BLaER1 (cell line): ENCODE measurements around the gene ST6GALNAC5.

ENCODE experiments used
- H3K27ac ChIP-seq: shearing (Covaris generic); formaldehyde crosslinking; 2 replicates; pipeline ENCODE4 v1.8.1; 2022
- H3K27me3 ChIP-seq: shearing (Covaris generic); formaldehyde crosslinking; 2 replicates; pipeline ENCODE4 v1.8.1; 2022
- H3K36me3 ChIP-seq: shearing (Covaris generic); formaldehyde crosslinking; 2 replicates; pipeline ENCODE4 v1.8.1; 2022
- H3K4me1 ChIP-seq: shearing (Covaris generic); formaldehyde crosslinking; 2 replicates; pipeline ENCODE4 v1.8.1; 2022
- H3K4me2 ChIP-seq: shearing (Covaris generic); formaldehyde crosslinking; 2 replicates; pipeline ENCODE4 v1.8.1; 2022
- H3K4me3 ChIP-seq: shearing (Covaris generic); formaldehyde crosslinking; 2 replicates; pipeline ENCODE4 v1.8.1; 2022
- H3K9ac ChIP-seq: shearing (Covaris generic); formaldehyde crosslinking; 2 replicates; pipeline ENCODE4 v1.8.1; 2022
- H3K9me3 ChIP-seq: shearing (Covaris generic); formaldehyde crosslinking; 2 replicates; pipeline ENCODE4 v1.8.1; 2022
- H4K20me1 ChIP-seq: shearing (Covaris generic); formaldehyde crosslinking; 2 replicates; pipeline ENCODE4 v1.8.1; 2022
- Cebpa-rat ChIP-seq: shearing (Covaris generic); IDR thresholded peaks from 2 replicates; pipeline ENCODE4 v1.8.1; 2022

ST6GALNAC5 gene

DNA sequence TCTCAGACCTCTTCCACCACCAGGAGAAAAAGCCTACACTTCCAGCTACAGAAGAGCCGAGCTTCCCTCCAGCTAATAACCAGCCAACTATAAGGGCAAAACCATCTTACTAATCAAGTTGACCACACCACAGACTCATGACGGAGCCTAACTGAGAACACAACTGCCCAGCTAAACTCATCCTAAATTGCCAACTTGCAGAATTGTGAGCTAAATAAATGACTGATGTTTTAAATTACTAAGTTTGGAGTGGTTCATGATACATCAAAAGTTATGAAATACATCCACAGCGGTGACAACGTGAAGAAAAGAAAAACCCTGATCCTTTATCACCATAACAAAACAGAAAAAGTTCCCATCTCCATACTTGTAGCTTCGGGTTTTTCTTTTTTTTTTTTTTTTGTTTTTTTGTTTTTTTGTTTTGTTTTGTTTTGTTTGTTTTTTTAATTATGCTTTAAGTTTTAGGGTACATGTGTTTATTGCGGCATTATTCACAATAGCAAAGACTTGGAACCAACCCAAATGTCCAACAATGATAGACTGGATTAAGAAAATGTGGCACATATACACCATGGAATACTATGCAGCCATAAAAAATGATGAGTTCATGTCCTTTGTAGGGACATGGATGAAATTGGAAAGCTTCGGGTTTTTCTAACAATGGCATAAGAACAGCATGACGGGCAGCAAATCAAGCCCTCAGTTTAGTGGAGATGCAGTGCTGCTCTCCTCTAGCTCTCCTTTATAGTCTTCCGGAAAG, 229.4 kb downstream of the ST6GALNAC5 start:
- H3K27ac ChIP-seq = no peak overlapping the region
- H3K9me3 ChIP-seq = no peaks in the 10 kb centered on the region
- no peaks in the 10 kb centered on the region for H3K36me3 ChIP-seq
- H3K4me1 ChIP-seq = no peaks in the 10 kb centered on the region
- TF ChIP-seq Cebpa-rat = no peak
- H3K27me3 ChIP-seq = no peaks in the 10 kb centered on the region
- H4K20me1 ChIP-seq = no peaks in the 10 kb centered on the region
- no peak overlapping the region for H3K9ac ChIP-seq
- H3K4me3 ChIP-seq = no peak overlapping the region
- H3K4me2 ChIP-seq = no peak overlapping the region

DNA sequence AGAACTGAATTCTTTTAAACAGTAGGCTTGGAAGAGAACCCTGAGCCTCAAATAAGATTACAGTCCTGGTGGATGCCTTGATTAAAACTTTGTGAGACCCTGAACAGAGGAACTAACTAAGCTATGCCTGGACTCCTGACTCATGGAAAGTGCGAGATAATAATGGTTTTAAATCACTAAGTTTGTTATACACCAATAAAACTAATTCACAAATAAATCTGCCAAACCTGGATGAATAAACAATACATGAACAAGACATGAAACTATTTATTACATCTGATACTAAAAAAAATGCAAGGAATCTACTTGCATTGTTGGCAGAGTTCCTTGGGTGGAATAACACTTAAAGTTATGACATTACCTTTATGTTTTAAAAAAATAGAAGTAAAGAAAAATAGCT, 233.6 kb downstream of the ST6GALNAC5 start:
- Histone ChIP-seq H4K20me1 (no peaks in the 10 kb centered on the region), H3K4me2 (no peak overlapping the region), H3K4me3 (no peak overlapping the region), H3K27me3 (no peaks in the 10 kb centered on the region), H3K4me1 (no peaks in the 10 kb centered on the region), H3K36me3 (no peaks in the 10 kb centered on the region), H3K9me3 (no peaks in the 10 kb centered on the region), H3K9ac (no peak overlapping the region), H3K27ac (no peak overlapping the region)
- no peak for TF ChIP-seq Cebpa-rat

DNA sequence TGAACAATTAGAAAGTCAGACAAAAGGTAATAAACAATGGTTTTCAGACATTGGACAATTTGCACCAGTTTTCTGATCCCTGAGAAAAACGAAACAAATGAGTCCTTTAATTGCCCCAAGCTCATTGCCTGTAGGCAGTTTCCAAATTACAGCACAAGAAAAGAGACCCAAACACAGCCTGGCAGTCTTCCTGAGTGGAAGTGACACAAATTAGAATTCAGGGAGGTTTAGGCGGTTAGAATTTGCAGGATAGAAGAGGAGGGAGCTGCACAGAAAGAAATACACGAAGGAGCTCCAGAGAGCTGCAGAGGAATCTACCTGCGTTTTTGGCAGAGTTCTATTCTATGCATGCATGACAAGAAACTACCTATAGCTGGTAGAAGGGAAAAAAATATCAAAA, 236.2 kb downstream of the ST6GALNAC5 start:
- Histone ChIP-seq H3K4me2 (no peak overlapping the region), H3K27me3 (no peaks in the 10 kb centered on the region), H3K36me3 (no peaks in the 10 kb centered on the region), H3K9me3 (no peaks in the 10 kb centered on the region), H3K4me3 (no peak overlapping the region), H4K20me1 (no peaks in the 10 kb centered on the region), H3K4me1 (no peaks in the 10 kb centered on the region), H3K27ac (no peak overlapping the region), H3K9ac (no peak overlapping the region)
- TF ChIP-seq Cebpa-rat = no peak

DNA sequence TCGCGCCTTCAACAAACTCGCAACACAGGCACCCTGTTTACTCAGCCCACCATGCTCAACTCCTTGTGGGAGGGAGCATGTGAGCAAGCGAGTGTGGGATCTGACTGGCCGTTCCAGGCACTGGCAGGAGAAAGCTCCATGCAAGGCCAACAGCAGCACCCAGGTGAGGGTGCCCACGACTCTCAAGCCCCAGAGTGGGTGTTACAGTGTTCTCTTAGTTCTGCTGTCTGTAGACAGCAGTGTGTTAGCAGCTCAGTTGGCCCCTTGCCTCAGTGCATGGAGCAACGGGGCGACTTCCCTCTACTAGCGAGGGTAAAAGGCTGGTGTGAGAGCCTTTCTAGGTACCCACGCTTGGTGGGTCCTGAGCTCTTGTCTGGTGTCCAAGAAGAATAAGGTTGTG, 237.4 kb downstream of the ST6GALNAC5 start:
- no peaks in the 10 kb centered on the region for H3K4me1 ChIP-seq
- H3K36me3 ChIP-seq = no peaks in the 10 kb centered on the region
- no peak overlapping the region for H3K4me3 ChIP-seq
- H3K4me2 ChIP-seq = no peak overlapping the region
- no peaks in the 10 kb centered on the region for H4K20me1 ChIP-seq
- no peaks in the 10 kb centered on the region for H3K9me3 ChIP-seq
- no peak for TF ChIP-seq Cebpa-rat
- H3K9ac ChIP-seq = no peak overlapping the region
- no peak overlapping the region for H3K27ac ChIP-seq
- H3K27me3 ChIP-seq = no peaks in the 10 kb centered on the region
